ENCODE data around the gene BIK.
A peak's percentile ranks its signal among the peaks of the same experiment; 100 is the strongest.
"Not testable (repeated sequence)": the region's sequence is repeated elsewhere in the genome, so short reads cannot be mapped to it uniquely, and the experiment has no call there.

Gene BIK

GRCh38 chr22:43104950-43105349 is 5.6 kb upstream of the BIK start:
- DNase-seq (ENCODE audit: low read depth) = not testable (repeated sequence)

- no peak for DNase-seq (ENCODE audit: low read depth)
These were observed 4.2 kb upstream of the BIK start for GRCh38 chr22:43106302-43106701.

- DNase-seq (ENCODE audit: low read depth) = no peak
These were observed 1.0 kb upstream of the BIK start for GRCh38 chr22:43109511-43109910.

- no peak for DNase-seq (ENCODE audit: low read depth)
These were observed 568 bp upstream of the BIK start for GRCh38 chr22:43109921-43110443.

- no peak for DNase-seq (ENCODE audit: low read depth)
These were observed 525 bp downstream of the BIK start for GRCh38 chr22:43110927-43111623.

GRCh38 chr22:43113526-43114251 is 3.1 kb downstream of the BIK start:
- DNase-seq (ENCODE audit: low read depth) = no peak

- no peak for DNase-seq (ENCODE audit: low read depth)
These were observed 4.4 kb downstream of the BIK start for GRCh38 chr22:43114958-43115357.

- DNase-seq (ENCODE audit: low read depth) = no peak
These were observed 6.4 kb downstream of the BIK start for GRCh38 chr22:43116932-43117331.

- DNase-seq (ENCODE audit: low read depth) = no peak
These were observed 7.7 kb downstream of the BIK start for GRCh38 chr22:43118024-43118849.

- DNase-seq (ENCODE audit: low read depth) = no peak
These were observed 8.5 kb downstream of the BIK start for GRCh38 chr22:43118953-43119458.

- DNase-seq (ENCODE audit: low read depth) = peak; percentile 27
These were observed 16.1 kb downstream of the BIK start for GRCh38 chr22:43126501-43127165.

- DNase-seq (ENCODE audit: low read depth) = no peak
These were observed 16.8 kb downstream of the BIK start for GRCh38 chr22:43127166-43127908.

GRCh38 chr22:43128116-43128515 is 17.6 kb downstream of the BIK start:
- no peak for DNase-seq (ENCODE audit: low read depth)

GRCh38 chr22:43128928-43129424 is 18.4 kb downstream of the BIK start:
- no peak for DNase-seq (ENCODE audit: low read depth)

GRCh38 chr22:43129426-43130425 is 19.2 kb downstream of the BIK start:
- no peak for DNase-seq (ENCODE audit: low read depth)

GRCh38 chr22:43131773-43132501 is 21.4 kb downstream of the BIK start:
- no peak for DNase-seq (ENCODE audit: low read depth)

- no peak for DNase-seq (ENCODE audit: low read depth)
These were observed 22.9 kb downstream of the BIK start for GRCh38 chr22:43133401-43133800.

GRCh38 chr22:43134553-43134952 is 24.0 kb downstream of the BIK start:
- no peak for DNase-seq (ENCODE audit: low read depth)

GRCh38 chr22:43135565-43135964 is 25.0 kb downstream of the BIK start:
- DNase-seq (ENCODE audit: low read depth) = no peak

Measured in fibroblast of the conjunctiva (primary cell).